Ectodermal cell (in vitro differentiated cells): Measurements from ENCODE around the gene FBXO33.
A peak's percentile ranks its signal among the peaks of the same experiment; 100 is the strongest.

Experiments used
- H3K27ac ChIP-seq: 2 replicates; pipeline ENCODE4 v1.7.0; 2013; ENCODE audit warnings: mild to moderate bottlenecking, low read depth, low read length; ENCODE audit not compliant: insufficient read depth, poor library complexity, severe bottlenecking
- H3K27me3 ChIP-seq: 2 replicates; pipeline ENCODE4 v1.7.0; 2013; ENCODE audit warnings: mild to moderate bottlenecking, low read length; ENCODE audit not compliant: insufficient read depth, control insufficient read depth, poor library complexity, severe bottlenecking
- H3K36me3 ChIP-seq: one replicate; pipeline ENCODE4 v1.7.0; 2013; ENCODE audit warnings: low read length; ENCODE audit not compliant: control insufficient read depth, insufficient read depth
- H3K4me1 ChIP-seq: one replicate; pipeline ENCODE4 v1.7.0; 2013; ENCODE audit warnings: low read length; ENCODE audit not compliant: control insufficient read depth, insufficient read depth
- H3K4me3 ChIP-seq: 2 replicates; pipeline ENCODE4 v1.7.0; 2013; ENCODE audit warnings: low read depth, low read length, control low read depth; ENCODE audit not compliant: insufficient read depth
- H3K9me3 ChIP-seq: 2 replicates; pipeline ENCODE4 v1.7.0; 2013; ENCODE audit warnings: mild to moderate bottlenecking, low read length, moderate library complexity; ENCODE audit not compliant: control insufficient read depth
- WGBS, 2 experiments: methylation state at CpG; one replicate each; pipeline ENCODE4 v1.1.7; 2013; ENCODE audit warnings: missing lambda C conversion rate in 2 of 2; 5-methylcytosine and 5-hydroxymethylcytosine counted together

FBXO33 gene

DNA sequence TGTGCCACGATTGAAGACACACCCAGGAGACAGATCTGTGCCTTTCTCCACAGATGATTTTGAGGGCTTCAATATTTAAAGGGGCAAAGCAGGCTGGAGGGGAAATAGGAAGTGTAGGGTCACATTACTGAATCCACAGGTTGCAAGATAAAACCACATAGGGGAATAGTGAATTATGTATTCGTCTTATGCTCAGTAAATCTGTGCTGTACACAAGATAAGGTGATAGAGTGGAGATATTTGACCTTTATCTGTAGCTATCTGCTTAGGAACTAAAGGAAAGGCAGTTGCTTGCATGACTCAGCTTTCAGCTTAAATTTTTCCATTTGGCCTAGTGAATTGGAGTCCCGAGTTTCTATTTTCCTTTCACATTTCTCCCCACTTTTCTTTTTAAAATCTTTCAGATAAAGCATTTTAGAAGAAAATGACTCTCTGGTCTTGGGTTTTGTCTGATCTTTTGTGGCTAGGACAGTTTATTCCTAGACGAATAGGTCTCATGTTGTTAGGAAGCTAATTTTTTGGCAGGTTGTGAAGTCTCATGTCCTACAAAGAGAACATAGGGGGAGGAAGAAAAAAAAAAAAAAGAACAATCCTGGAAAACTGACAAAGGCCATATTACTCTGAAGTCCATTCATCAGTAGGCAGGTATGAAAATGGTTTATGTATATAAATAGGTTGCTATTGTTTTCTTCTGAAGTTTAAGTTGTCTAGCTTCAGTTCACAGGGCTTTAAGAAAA is 55.4 kb downstream of the FBXO33 start:
- Histone ChIP-seq H3K27me3 (no peaks in the 10 kb centered on the region), H3K9me3 (no peaks in the 10 kb centered on the region), H3K27ac (no peak overlapping the region), H3K4me3 (no peak overlapping the region), H3K36me3 (no peaks in the 10 kb centered on the region), H3K4me1 (peaks cover 7% of the 10 kb centered on the region)
- WGBS, 2 experiments = 82 to 84% methylated on average over 4 of the region's 4 CpGs

DNA sequence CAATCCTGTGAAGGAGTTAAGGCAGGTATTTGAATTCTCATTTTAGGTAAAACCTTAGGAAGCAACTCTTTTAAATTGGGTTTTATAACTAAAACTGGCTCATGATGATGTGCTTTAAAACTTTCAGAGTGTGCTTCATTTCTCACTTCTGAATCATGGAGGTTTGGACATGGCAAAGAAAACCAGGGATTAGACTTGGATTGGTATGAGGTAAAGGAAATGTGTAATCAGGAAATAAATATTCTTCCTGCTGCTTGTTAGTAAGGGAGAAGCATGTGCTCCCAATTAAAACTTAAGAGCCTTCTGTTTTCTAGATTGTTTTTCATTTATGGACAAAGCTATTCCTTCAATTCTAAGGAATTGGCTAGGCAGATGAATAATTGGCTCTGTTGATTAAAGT is 57.4 kb downstream of the FBXO33 start:
- no peaks in the 10 kb centered on the region for H3K9me3 ChIP-seq
- H3K4me1 ChIP-seq = peaks cover 10% of the 10 kb centered on the region
- H3K27ac ChIP-seq = no peak overlapping the region
- H3K4me3 ChIP-seq = no peak overlapping the region
- no peaks in the 10 kb centered on the region for H3K27me3 ChIP-seq
- H3K36me3 ChIP-seq = no peaks in the 10 kb centered on the region

DNA sequence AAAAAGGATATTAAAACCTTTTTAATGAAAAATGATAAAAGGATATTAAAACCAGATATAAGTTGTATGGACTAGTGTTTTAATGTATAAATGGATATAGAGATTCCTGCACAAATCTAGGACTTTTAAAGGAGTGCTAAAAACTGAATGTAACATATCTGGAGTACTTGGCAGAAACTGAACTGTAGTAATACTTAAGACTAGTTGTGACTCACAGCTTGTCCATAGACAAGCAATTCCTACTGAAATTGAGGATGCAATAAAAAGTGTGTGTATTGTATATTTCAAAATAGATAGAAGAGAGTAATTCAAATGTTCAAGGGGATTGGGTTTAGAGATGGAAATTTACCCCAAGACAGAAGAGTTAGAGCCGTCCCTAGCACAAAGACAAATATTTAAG is 59.6 kb downstream of the FBXO33 start:
- Histone ChIP-seq H3K36me3 (no peaks in the 10 kb centered on the region), H3K4me3 (no peak overlapping the region), H3K27me3 (no peaks in the 10 kb centered on the region), H3K4me1 (peaks cover 19% of the 10 kb centered on the region), H3K27ac (no peak overlapping the region), H3K9me3 (no peaks in the 10 kb centered on the region)
- WGBS, 2 experiments = 100% methylated on average over 1 of the region's 1 CpG

DNA sequence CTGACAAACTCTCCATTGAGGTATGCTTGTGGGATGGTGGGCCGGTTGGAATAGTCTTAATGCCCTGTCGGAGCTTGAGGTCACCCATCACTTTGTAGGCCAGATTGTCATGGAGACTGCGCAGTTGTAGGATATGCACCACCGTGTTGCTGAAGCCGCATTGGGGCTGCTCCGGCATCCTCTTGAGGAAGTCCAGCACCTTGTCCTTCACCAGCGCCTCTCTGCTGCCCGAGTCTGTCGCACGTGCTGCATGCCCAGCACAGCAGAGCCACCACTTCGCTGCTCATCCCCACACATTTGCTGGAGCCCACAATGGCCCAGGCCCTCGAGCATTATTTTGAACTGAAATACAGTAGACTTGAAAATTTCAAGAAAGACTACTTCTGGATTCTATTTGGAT is 61.8 kb downstream of the FBXO33 start:
- Histone ChIP-seq H3K4me1 (peaks cover 12% of the 10 kb centered on the region), H3K27ac (no peak overlapping the region), H3K4me3 (no peak overlapping the region), H3K36me3 (no peaks in the 10 kb centered on the region), H3K9me3 (no peaks in the 10 kb centered on the region), H3K27me3 (no peaks in the 10 kb centered on the region)
- WGBS, 2 experiments = 95 to 96% methylated on average over 12 of the region's 12 CpGs

DNA sequence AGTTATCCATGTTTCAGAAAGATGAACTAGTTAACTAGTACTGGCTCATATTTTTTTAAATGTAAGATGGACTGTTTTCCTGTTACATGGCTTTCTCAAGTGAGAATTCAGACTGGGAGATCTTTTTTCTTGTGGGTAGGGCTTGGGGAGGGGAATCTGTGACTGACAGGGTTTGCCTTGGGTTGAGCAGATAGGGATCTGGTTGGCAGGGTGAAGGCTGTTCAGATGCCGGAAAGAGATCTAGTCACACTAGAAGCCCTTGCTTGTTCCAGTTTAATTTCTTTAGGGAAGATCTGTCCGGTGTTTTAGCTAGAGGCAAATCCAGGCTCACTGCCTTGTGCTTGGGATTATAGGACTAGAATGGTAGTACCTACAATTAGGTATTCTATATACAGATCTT is 63.2 kb downstream of the FBXO33 start:
- 74 to 83% methylated on average over 2 of the region's 2 CpGs for WGBS, 2 experiments
- Histone ChIP-seq H3K27ac (peak overlapping the region; percentile 38), H3K27me3 (no peaks in the 10 kb centered on the region), H3K36me3 (no peaks in the 10 kb centered on the region), H3K9me3 (no peaks in the 10 kb centered on the region), H3K4me1 (peaks cover 12% of the 10 kb centered on the region), H3K4me3 (no peak overlapping the region)

DNA sequence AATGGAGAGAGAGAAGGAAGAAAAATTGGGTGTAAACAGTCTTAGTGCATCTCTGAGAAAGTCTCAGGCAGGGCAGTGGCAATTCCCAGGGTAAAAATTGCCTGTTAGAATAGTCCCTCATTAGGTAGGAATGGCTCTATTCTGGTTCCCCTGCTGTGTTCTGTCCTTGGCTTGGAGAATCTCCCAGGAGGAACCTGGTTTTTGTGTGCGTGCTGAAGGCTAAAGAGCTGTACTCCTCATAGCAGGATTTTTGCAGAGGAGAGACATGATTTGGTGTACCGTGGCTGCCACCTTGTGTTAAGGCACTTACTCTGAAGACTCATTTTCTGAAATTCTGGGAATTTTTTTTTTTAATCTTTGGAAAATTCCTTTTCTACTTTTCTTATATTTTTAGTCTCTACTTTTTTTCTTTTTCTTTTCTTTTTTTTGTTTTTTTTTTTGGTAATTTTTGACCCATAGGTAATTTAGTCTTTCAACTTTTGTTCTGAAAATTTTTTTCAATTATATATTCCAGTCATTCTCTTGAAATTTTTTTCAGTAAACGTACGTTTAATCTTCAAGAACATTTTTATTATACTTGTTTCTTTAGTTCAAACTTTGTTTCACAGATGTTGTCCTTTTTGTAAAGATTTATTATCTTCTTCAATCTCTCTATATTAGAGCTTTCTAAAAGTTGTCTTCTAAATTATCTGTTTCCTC is 63.8 kb downstream of the FBXO33 start:
- Histone ChIP-seq H3K4me1 (peaks cover 12% of the 10 kb centered on the region), H3K27ac (no peak overlapping the region), H3K4me3 (no peak overlapping the region), H3K36me3 (no peaks in the 10 kb centered on the region), H3K9me3 (no peaks in the 10 kb centered on the region), H3K27me3 (no peaks in the 10 kb centered on the region)
- 0 to 46% methylated on average over 2 to 4 of the region's 4 CpGs for WGBS, 2 experiments

DNA sequence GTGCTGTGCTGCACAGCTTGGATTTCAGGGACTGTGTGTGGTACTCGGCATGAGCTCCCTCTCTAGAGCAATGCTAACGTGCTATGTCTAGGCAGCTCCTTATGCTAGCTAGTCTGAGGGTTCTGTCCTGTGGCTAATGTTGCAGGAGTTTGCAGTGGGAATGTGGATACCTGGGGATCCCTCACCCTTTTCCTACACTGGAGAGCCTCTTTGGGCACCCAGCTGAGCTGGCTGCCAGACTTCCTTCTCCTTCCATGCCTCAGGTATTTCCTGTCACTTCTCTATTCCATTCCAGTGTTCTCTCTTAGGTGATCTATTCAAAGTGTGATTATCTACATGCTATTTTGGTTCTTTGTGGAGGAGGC is 64.9 kb downstream of the FBXO33 start:
- H3K27me3 ChIP-seq = no peaks in the 10 kb centered on the region
- WGBS, 2 experiments = 35 to 60% methylated on average over 2 of the region's 2 CpGs
- H3K4me3 ChIP-seq = no peak overlapping the region
- H3K36me3 ChIP-seq = no peaks in the 10 kb centered on the region
- no peak overlapping the region for H3K27ac ChIP-seq
- peaks cover 12% of the 10 kb centered on the region for H3K4me1 ChIP-seq
- H3K9me3 ChIP-seq = no peaks in the 10 kb centered on the region

DNA sequence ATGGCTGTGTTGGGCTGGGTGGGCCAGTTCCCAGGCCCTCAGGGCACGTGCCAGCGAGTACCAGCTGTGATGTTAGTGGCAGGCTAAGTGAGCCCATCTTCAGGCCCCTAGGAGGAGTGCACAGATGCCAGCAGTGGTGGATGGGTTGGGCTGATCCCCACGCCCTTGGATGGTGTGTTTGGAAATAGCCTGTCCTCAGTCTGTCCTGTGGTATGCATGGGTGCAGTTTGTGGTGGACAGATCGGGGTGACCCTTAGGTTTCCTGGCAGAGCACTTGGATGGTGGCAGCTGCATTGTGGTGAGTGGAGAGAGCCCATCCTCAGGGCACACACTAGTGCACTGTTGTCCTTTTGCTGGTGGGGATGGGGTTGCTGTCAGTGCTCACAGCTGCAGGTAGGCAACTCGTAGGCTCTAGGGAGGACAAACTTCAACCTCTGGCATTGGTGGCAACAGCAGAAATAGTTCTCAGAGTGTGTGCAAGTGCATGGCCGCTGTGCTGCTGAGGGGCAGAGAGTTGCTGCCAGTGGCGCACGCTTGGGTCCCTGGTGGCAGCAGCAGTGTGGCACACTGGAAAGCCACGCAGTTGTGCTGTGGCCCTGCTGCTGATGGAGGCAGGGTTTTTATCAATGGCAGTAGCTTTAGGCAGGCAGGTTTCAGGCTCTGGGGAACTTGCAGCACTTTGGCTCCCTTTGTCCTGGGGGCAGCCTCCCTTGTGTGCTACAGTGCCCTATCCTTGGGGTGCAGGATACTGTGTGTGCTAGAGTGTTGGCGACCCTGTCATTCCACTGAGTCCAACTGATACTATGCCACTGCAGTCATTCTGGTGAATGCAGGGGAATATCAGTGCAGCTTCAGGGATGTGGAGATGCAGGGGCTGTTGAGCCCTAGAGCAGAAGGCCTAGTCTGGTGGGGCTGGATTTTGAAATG is 65.5 kb downstream of the FBXO33 start:
- peaks cover 12% of the 10 kb centered on the region for H3K4me1 ChIP-seq
- 95 to 96% methylated on average over 10 of the region's 10 CpGs for WGBS, 2 experiments
- no peaks in the 10 kb centered on the region for H3K27me3 ChIP-seq
- H3K36me3 ChIP-seq = no peaks in the 10 kb centered on the region
- no peak overlapping the region for H3K27ac ChIP-seq
- no peaks in the 10 kb centered on the region for H3K9me3 ChIP-seq
- no peak overlapping the region for H3K4me3 ChIP-seq

DNA sequence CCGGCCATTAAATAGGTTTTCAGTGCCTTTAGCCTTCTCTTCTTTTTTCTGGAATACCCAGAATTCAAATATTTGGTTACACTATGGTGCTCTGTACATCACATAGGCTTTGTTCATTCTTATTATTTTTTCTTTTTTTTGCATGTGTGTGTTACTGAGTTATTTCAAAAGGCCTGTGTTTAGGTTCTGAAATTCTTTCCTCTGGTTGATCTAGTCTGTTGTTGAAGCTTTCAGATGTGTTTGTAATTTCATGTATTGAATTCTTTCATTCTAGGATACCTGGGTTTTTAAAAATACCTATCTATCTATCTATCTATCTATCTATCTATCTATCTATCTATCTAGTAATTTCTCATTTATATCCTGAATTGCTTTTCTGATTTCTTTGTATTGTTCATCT is 66.9 kb downstream of the FBXO33 start:
- H3K27me3 ChIP-seq = no peaks in the 10 kb centered on the region
- H3K4me3 ChIP-seq = no peak overlapping the region
- H3K36me3 ChIP-seq = no peaks in the 10 kb centered on the region
- H3K9me3 ChIP-seq = no peaks in the 10 kb centered on the region
- no peak overlapping the region for H3K27ac ChIP-seq
- 86 to 91% methylated on average over 1 of the region's 1 CpG for WGBS, 2 experiments
- H3K4me1 ChIP-seq = peaks cover 11% of the 10 kb centered on the region

DNA sequence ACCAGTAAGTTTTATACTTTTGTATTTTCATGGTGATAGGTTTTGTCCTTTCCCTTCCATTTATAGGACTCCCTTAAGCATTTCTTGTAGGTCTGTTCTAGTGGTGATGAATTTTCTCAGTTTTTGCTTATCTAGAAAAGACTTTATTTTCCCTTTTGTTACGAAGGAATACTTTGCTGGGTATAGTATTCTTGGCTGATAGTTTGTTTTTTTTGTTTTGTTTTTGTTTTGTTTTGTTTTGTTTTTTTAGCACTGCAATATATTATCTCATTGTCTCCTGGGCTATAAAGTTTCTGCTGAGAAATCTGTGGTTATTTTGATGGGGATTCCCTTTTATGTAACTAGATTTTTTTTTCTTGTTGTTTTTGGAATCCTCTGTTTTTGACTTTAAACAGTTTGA is 67.7 kb downstream of the FBXO33 start:
- WGBS, 2 experiments = 92% methylated on average over 1 of the region's 1 CpG; no CpG with 5 or more reads in 1 of the 2 experiments
- no peak overlapping the region for H3K27ac ChIP-seq

More for the DNA sequence above, 67.7 kb downstream of the FBXO33 start:
- H3K36me3 ChIP-seq = no peaks in the 10 kb centered on the region
- no peak overlapping the region for H3K4me3 ChIP-seq
- peaks cover 8% of the 10 kb centered on the region for H3K4me1 ChIP-seq
- H3K9me3 ChIP-seq = no peaks in the 10 kb centered on the region
- H3K27me3 ChIP-seq = no peaks in the 10 kb centered on the region
